Measurements from ENCODE around the gene CACNA1C.

- TF ChIP-seq, protein P1, sequence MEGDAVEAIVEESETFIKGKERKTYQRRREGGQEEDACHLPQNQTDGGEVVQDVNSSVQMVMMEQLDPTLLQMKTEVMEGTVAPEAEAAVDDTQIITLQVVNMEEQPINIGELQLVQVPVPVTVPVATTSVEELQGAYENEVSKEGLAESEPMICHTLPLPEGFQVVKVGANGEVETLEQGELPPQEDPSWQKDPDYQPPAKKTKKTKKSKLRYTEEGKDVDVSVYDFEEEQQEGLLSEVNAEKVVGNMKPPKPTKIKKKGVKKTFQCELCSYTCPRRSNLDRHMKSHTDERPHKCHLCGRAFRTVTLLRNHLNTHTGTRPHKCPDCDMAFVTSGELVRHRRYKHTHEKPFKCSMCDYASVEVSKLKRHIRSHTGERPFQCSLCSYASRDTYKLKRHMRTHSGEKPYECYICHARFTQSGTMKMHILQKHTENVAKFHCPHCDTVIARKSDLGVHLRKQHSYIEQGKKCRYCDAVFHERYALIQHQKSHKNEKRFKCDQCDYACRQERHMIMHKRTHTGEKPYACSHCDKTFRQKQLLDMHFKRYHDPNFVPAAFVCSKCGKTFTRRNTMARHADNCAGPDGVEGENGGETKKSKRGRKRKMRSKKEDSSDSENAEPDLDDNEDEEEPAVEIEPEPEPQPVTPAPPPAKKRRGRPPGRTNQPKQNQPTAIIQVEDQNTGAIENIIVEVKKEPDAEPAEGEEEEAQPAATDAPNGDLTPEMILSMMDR (IDR thresholded peaks at IDR 0.05), result no peak
- no peak for TF ChIP-seq POLR2AphosphoS5 (IDR thresholded peaks at IDR 0.05)
- no peak for TF ChIP-seq POLR2A (IDR thresholded peaks at IDR 0.05)
Measured at GRCh38 chr12:2562400-2562799, 509.6 kb downstream of the CACNA1C start.
